GM23248 (cell line): ENCODE data around the gene YWHAB.

Experiments used
- EZH2 ChIP-seq: fragments of 200-600 bp; sonication (generic); IDR thresholded peaks from 2 replicates; pipeline ENCODE4 v1.6.1; 2018; ENCODE audit warnings: antibody characterized with exemption, mild to moderate bottlenecking; ENCODE audit not compliant: insufficient read depth, poor library complexity, severe bottlenecking
- EZH2phosphoT487 ChIP-seq: fragments of 200-600 bp; sonication (generic); IDR thresholded peaks from 2 replicates; pipeline ENCODE4 v1.6.1; 2018; ENCODE audit warnings: antibody characterized with exemption, moderate library complexity, mild to moderate bottlenecking, low read depth; ENCODE audit not compliant: insufficient read depth

DNA sequence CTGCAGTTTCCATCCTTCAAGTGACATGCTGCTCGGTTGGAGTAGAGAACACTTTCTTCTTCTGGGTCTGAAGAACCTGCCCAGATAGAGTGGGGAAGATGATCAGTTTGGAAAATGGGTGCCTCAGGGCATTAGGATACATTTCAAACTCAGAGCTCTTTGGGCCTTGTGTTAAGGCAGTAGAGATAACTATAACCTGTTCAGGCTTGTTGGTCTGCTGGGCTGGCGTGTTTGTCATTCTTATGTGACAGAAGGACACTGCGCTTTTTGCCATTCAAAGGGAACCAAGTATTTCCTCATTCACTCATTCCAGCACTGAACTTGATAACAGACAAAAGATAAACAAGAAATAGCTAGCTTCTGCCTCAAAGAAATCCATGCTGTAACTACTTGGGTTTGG, 70.9 kb downstream of the YWHAB start:
- TF ChIP-seq EZH2 (no peak), EZH2phosphoT487 (no peak)
